Measurements from ENCODE around the gene MRPL1.

DNA sequence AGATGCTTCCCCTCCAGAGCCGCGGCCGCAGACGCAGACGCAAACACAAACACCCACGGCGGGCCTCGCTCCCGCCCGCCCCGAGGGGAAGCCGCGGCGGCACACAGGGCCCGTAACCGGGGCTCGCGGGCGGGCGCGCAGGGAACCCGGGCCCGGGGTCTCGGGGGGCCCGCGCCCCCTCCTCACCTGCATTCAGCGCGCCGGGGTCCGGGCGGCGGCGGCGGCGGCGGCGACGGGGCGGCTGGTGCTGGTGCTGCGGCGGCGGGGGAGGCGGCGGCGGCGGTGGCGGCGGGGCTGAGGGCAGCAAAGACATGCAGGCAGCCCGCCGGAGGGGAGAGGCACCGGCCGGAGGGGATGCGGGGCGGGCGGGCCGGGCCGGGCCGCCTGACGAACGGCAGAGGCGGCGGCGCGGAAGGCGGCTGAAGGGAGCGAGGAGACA lies 43.2 kb upstream of the MRPL1 start:
- TF ChIP-seq POLR2AphosphoS5 (IDR thresholded peaks at IDR 0.05; ENCODE audit: borderline replicate concordance, low read depth, low read length) = no peak
- TF ChIP-seq FOXP2 (optimal IDR thresholded peaks at IDR 0.05; ENCODE audit: control extremely low read depth, extremely low read length, insufficient read depth) = no peak

Measured in SK-N-MC (cell line).